IMR-90 (cell line): Measurements from ENCODE around the gene PCSK5. TPM values are rescaled to one million over a fixed set of nuclear protein-coding genes. Genes with fewer than 3 reads are reported as not detected.

ENCODE experiments used
- ATAC-seq: fragments of 200-7000 bp; cut with Tn5 transposase; 2 replicates; pipeline ENCODE4 v1.9.1; 2020; ENCODE audit warnings: low read depth, mild to moderate bottlenecking, moderate library complexity
- BruUV-seq: library from RNA; stranded (reverse); fragments of 400-500 nt; replicated peaks from 2 replicates; lab custom pipeline; 2021; lab: Mats Ljungman, UMichigan
- CTCF ChIA-PET: fragments of 300-600 bp; formaldehyde crosslinking; extraction: SDS; loops from one replicate; lab custom pipeline; 2021; ENCODE audit warnings: antibody characterized with exemption; lab: Yijun Ruan, JAX
- POLR2A ChIA-PET: fragments of 300-600 bp; sonication (Branson Sonifier 250); formaldehyde crosslinking; loops from one replicate; lab custom pipeline; 2022; ENCODE audit warnings: antibody characterized with exemption; ENCODE audit not compliant: unreplicated experiment; lab: Charles Lee
- DNase-seq: peaks from one replicate; pipeline ENCODE4 v3.0.0; 2013
- H2AFZ ChIP-seq: replicated peaks from 2 replicates; pipeline ENCODE3; 2013; ENCODE audit warnings: low read length, mild to moderate bottlenecking; ENCODE audit not compliant: poor library complexity
- H2AK5ac ChIP-seq: 2 replicates; pipeline ENCODE4 v1.6.1; 2013; ENCODE audit warnings: low read depth, low read length, inconsistent platforms
- H2AK9ac ChIP-seq: replicated peaks from 2 replicates; pipeline ENCODE3; 2013; ENCODE audit warnings: mild to moderate bottlenecking, low read depth, low read length, moderate library complexity; ENCODE audit not compliant: poor library complexity
- H2BK120ac ChIP-seq: 2 replicates; pipeline ENCODE4 v1.6.1; 2013; ENCODE audit warnings: low read depth, low read length, inconsistent platforms
- H2BK15ac ChIP-seq: 3 replicates; pipeline ENCODE4 v1.6.1; 2013; ENCODE audit warnings: low read depth, low read length, inconsistent platforms
- H2BK20ac ChIP-seq: 2 replicates; pipeline ENCODE4 v1.6.1; 2013; ENCODE audit warnings: low read depth, mild to moderate bottlenecking, inconsistent platforms, low read length, moderate library complexity
- H2BK5ac ChIP-seq: 2 replicates; pipeline ENCODE4 v1.6.1; 2013; ENCODE audit warnings: mild to moderate bottlenecking, low read depth, low read length, inconsistent platforms; ENCODE audit not compliant: poor library complexity, severe bottlenecking
- H3K14ac ChIP-seq: replicated peaks from 2 replicates; pipeline ENCODE4 v1.6.1; 2013; ENCODE audit warnings: low read depth, low read length, inconsistent platforms
- H3K18ac ChIP-seq: 2 replicates; pipeline ENCODE4 v1.6.1; 2013; ENCODE audit warnings: low read depth, low read length, control low read depth
- H3K23ac ChIP-seq: 2 replicates; pipeline ENCODE4 v1.6.1; 2013; ENCODE audit warnings: low read depth, low read length, inconsistent platforms
- H3K27ac ChIP-seq: 2 replicates; pipeline ENCODE4 v1.5.1; 2013; ENCODE audit warnings: mild to moderate bottlenecking, control low read depth, low read length; ENCODE audit not compliant: insufficient read depth
- H3K27me3 ChIP-seq: 2 replicates; pipeline ENCODE4 v1.6.1; 2013; ENCODE audit warnings: low read length; ENCODE audit not compliant: control insufficient read depth, insufficient read depth
- H3K36me3 ChIP-seq: 2 replicates; pipeline ENCODE4 v1.6.1; 2013; ENCODE audit warnings: low read length, mixed read lengths; ENCODE audit not compliant: control insufficient read depth, insufficient read depth
- H3K4ac ChIP-seq: 2 replicates; pipeline ENCODE4 v1.6.1; 2013; ENCODE audit warnings: low read depth, low read length, inconsistent platforms
- H3K4me1 ChIP-seq: 2 replicates; pipeline ENCODE4 v1.6.1; 2013; ENCODE audit warnings: low read length, mixed read lengths; ENCODE audit not compliant: control insufficient read depth, insufficient read depth
- H3K4me2 ChIP-seq: 2 replicates; pipeline ENCODE4 v1.6.1; 2013; ENCODE audit warnings: low read depth, mild to moderate bottlenecking, control low read depth, low read length, moderate library complexity
- H3K4me3 ChIP-seq: 2 replicates; pipeline ENCODE4 v1.5.1; 2013; ENCODE audit warnings: low read depth, mild to moderate bottlenecking, control low read depth, low read length, moderate library complexity; ENCODE audit not compliant: insufficient read depth
- H3K56ac ChIP-seq: 2 replicates; pipeline ENCODE4 v1.6.1; 2013; ENCODE audit warnings: low read length, inconsistent platforms; ENCODE audit not compliant: insufficient read depth; ENCODE audit errors: extremely low read depth
- H3K79me1 ChIP-seq, 2 experiments: 2 replicates each; pipeline ENCODE4 v1.6.1; 2013; ENCODE audit warnings: low read length in 2 of 2, inconsistent platforms in 1 of 2, low read depth in 1 of 2
- H3K9ac ChIP-seq: 2 replicates; pipeline ENCODE4 v1.6.1; 2013; ENCODE audit warnings: low read depth, low read length, control low read depth
- H3K9me1 ChIP-seq: 2 replicates; pipeline ENCODE4 v1.6.1; 2013; ENCODE audit warnings: low read length, inconsistent platforms; ENCODE audit not compliant: insufficient read depth
- H3K9me3 ChIP-seq: 2 replicates; pipeline ENCODE4 v1.6.1; 2013; ENCODE audit warnings: low read length; ENCODE audit not compliant: control insufficient read depth, insufficient read depth
- H4K20me1 ChIP-seq: 2 replicates; pipeline ENCODE4 v1.6.1; 2013; ENCODE audit warnings: low read length, inconsistent platforms; ENCODE audit not compliant: insufficient read depth
- H4K5ac ChIP-seq: 2 replicates; pipeline ENCODE4 v1.6.1; 2013; ENCODE audit warnings: mild to moderate bottlenecking, low read depth, low read length, control low read depth
- H4K8ac ChIP-seq, 2 experiments: 2 replicates each; pipeline ENCODE4 v1.6.1; 2013; ENCODE audit warnings: low read depth in 2 of 2, low read length in 2 of 2, control low read depth in 1 of 2, inconsistent platforms in 1 of 2
- H4K91ac ChIP-seq: 2 replicates; pipeline ENCODE4 v1.6.1; 2013; ENCODE audit warnings: low read depth, low read length, inconsistent platforms; ENCODE audit not compliant: insufficient read depth
- CHD1 ChIP-seq: IDR thresholded peaks from 2 replicates; pipeline ENCODE4 v1.6.1; 2012; ENCODE audit warnings: low read depth, low read length, improper control_type of control experiment
- POLR2A ChIP-seq: IDR thresholded peaks from 2 replicates; pipeline ENCODE4 v1.6.1; 2012; ENCODE audit warnings: mild to moderate bottlenecking, low read depth, low read length
- RAD21 ChIP-seq: IDR thresholded peaks from 2 replicates; pipeline ENCODE4 v1.6.1; 2012; ENCODE audit warnings: low read length, improper control_type of control experiment
- SMC3 ChIP-seq: fragments of 150-350 bp; IDR thresholded peaks from 2 replicates; pipeline ENCODE4 v1.6.1; 2016; ENCODE audit warnings: low read depth, mild to moderate bottlenecking, antibody characterized with exemption, low read length, moderate library complexity
- WGBS, 2 experiments: methylation state at CpG; one replicate each; pipeline versions ENCODE4 v1.1.5 to v1.1.7; 2013; ENCODE audit warnings: missing lambda C conversion rate in 2 of 2; ENCODE audit not compliant: insufficient read length in 1 of 2; ENCODE audit errors: extremely low coverage in 2 of 2; 5-methylcytosine and 5-hydroxymethylcytosine counted together
- dilution Hi-C: fragments of 300-500 bp; cut with HindIII; formaldehyde crosslinking; loops from one replicate; pipeline ENCODE4 v1.14.3; 2018; ENCODE audit warnings: low sequenced_read_pairs; ENCODE audit not compliant: unreplicated experiment
- in situ Hi-C: fragments of 300-500 bp; cut with MboI; formaldehyde crosslinking; loops from 3 replicates; pipeline ENCODE4 v1.14.3; 2019; ENCODE audit warnings: low sequenced_read_pairs, inconsistent platforms, mixed read lengths
- intact Hi-C: fragments of 100-400 bp; cut with micrococcal nuclease; formaldehyde crosslinking; loops from 2 replicates; pipeline ENCODE4 v1.10.0; 2022
- polyA plus RNA-seq, 3 experiments: library from polyadenylated mRNA; depleted of rRNA; stranded (reverse); fragments of >200 nt; gene quantifications; 2 replicates each; pipeline ENCODE4 v1.2.3, GENCODE V29; 2012; ENCODE audit warnings: low replicate concordance in 1 of 3
- total RNA-seq: library from RNA; depleted of rRNA; stranded (reverse); fragments of >200 nt; gene quantifications from 2 replicates; pipeline ENCODE4 v1.2.3, GENCODE V29; 2012

The PCSK5 gene
- total and polyA plus RNA-seq, 2 of the 4 experiments (the other 2 are of a cell fraction): 1.5 to 3.0 TPM

DNA sequence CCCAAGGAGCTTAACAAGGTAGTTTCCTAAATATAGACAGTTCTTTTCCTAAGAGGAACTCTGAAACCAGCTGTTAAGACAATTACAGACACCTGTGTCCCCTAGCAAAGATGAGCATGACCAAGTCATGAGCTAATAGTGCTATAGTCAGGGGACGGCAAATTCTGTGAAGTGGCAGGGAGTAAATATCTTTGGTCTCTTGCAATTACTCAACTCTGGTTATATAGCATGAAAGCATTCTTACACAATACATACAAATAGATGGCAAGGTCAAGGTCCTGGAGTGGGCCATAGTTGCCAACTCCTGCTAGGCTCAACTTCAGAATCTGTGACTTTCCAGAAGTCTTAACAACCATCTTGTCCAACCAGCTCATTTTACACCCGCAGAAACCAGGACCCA, 400.1 kb downstream of the PCSK5 start:
- H4K20me1 ChIP-seq: no peaks in the 10 kb centered on the region
- no peak overlapping the region for H2AFZ ChIP-seq
- H4K8ac ChIP-seq: no peak overlapping the region
- no peak for DNase-seq
- dilution Hi-C loops: no loop called here
- H3K79me1 ChIP-seq: no peaks in the 10 kb centered on the region
- H3K27ac ChIP-seq: no peak overlapping the region
- whole genome bisulfite sequencing, 2 experiments: no CpG with 5 or more reads among the region's 2 CpGs
- H2BK120ac ChIP-seq: no peak overlapping the region
- no peak overlapping the region for H2BK20ac ChIP-seq
- H2BK5ac ChIP-seq: no peak overlapping the region
- ChIA-PET CTCF (interaction anchor here (0.6 to 1.0 kb wide), 2 partner anchors 30 to 144 kb away, joined by 3 read pairs; no protein-coding TSS in a partner anchor), POLR2A (no interaction called here)
- H3K4ac ChIP-seq: no peak overlapping the region
- H3K56ac ChIP-seq: no peak overlapping the region
- intact Hi-C loops: no loop called here
- H3K4me2 ChIP-seq: no peak overlapping the region
- no peak overlapping the region for H3K18ac ChIP-seq
- no peaks in the 10 kb centered on the region for H3K36me3 ChIP-seq
- TF ChIP-seq POLR2A: no peak
- no peak for TF ChIP-seq CHD1
- no peak for TF ChIP-seq SMC3
- no peak for TF ChIP-seq RAD21
- H3K9ac ChIP-seq: no peak overlapping the region
- ATAC-seq: no peak
- H3K9me1 ChIP-seq: no peaks in the 10 kb centered on the region
- H4K91ac ChIP-seq: no peak overlapping the region
- H3K14ac ChIP-seq: no peak overlapping the region
- H3K9me3 ChIP-seq: no peaks in the 10 kb centered on the region
- H4K5ac ChIP-seq: no peak overlapping the region
- no peak overlapping the region for H2AK5ac ChIP-seq
- in situ Hi-C loops: loop anchor here (10.0 kb wide), 1 partner anchor 406 kb away; no protein-coding TSS in a partner anchor
- H2BK15ac ChIP-seq: no peak overlapping the region
- no peak overlapping the region for H3K23ac ChIP-seq
- no TSS peak for BruUV-seq
- 0 out of 2 replicates have a peak, but pooled peaks cover 2% of the 10 kb centered on the region for H3K4me1 ChIP-seq
- no peak overlapping the region for H3K4me3 ChIP-seq
- H2AK9ac ChIP-seq: no peak overlapping the region
- H3K27me3 ChIP-seq: no peaks in the 10 kb centered on the region
